CD4-positive, alpha-beta memory T cell (primary cell): ENCODE results near the gene PTPRM. TPM values are rescaled to one million over a fixed set of nuclear protein-coding genes. Genes with fewer than 3 reads are reported as not detected.

ENCODE experiments used
- CTCF ChIA-PET: fragments of 350-600 bp; sonication (Branson Sonifier 250); formaldehyde crosslinking; loops from one replicate; lab custom pipeline; 2021; ENCODE audit warnings: inconsistent platforms; ENCODE audit not compliant: partially characterized antibody; lab: Charles Lee
- POLR2A ChIA-PET: fragments of 350-600 bp; sonication (Branson Sonifier 250); formaldehyde crosslinking; loops from one replicate; lab custom pipeline; 2021; ENCODE audit not compliant: partially characterized antibody; lab: Charles Lee
- DNase-seq, 5 donors: peaks; one replicate each; pipeline versions ENCODE4 v3.0.0 to v3.0.0-alpha.2; 2020 to 2022; ENCODE audit warnings: mixed read lengths in 1 of 5
- H3K27ac ChIP-seq: one replicate; pipeline ENCODE4 v1.7.0; 2013; ENCODE audit warnings: low read depth, low read length
- H3K27me3 ChIP-seq: 2 replicates; pipeline ENCODE4 v1.7.0; 2013; ENCODE audit warnings: mild to moderate bottlenecking, low read length, moderate library complexity; ENCODE audit not compliant: insufficient read depth
- H3K36me3 ChIP-seq: 2 replicates; pipeline ENCODE4 v1.7.0; 2013; ENCODE audit warnings: mild to moderate bottlenecking, low read length, moderate library complexity; ENCODE audit not compliant: insufficient read depth
- H3K4me1 ChIP-seq: 2 replicates; pipeline ENCODE4 v1.7.0; 2013; ENCODE audit warnings: mild to moderate bottlenecking, low read length, moderate library complexity; ENCODE audit not compliant: insufficient read depth
- H3K4me3 ChIP-seq, 2 donors: one replicate each; pipeline ENCODE4 v1.7.0; 2013; ENCODE audit warnings: low read length in 2 of 2, mild to moderate bottlenecking in 1 of 2
- H3K9me3 ChIP-seq, 2 donors: one replicate each; pipeline ENCODE4 v1.7.0; 2013; ENCODE audit warnings: low read length in 2 of 2, control low read depth in 1 of 2; ENCODE audit not compliant: control insufficient read depth in 1 of 2
- H3K27ac Mint-ChIP-seq, 7 donors: one replicate each; pipeline ENCODE4 v1.8.0; 2020 to 2021; ENCODE audit warnings: mixed read lengths in 7 of 7, mild to moderate bottlenecking in 6 of 7, inconsistent platforms in 3 of 7, moderate library complexity in 3 of 7
- H3K27me3 Mint-ChIP-seq, 2 donors: one replicate each; pipeline ENCODE4 v1.8.0; 2020 to 2021; ENCODE audit warnings: mixed read lengths in 2 of 2
- H3K36me3 Mint-ChIP-seq, 2 donors: one replicate each; pipeline ENCODE4 v1.8.0; 2020 to 2021; ENCODE audit warnings: mixed read lengths in 2 of 2, inconsistent platforms in 1 of 2, mild to moderate bottlenecking in 1 of 2
- H3K4me1 Mint-ChIP-seq, 4 donors: one replicate each; pipeline ENCODE4 v1.8.0; 2020 to 2021; ENCODE audit warnings: mixed read lengths in 4 of 4, mild to moderate bottlenecking in 1 of 4
- H3K4me3 Mint-ChIP-seq, 8 donors: one replicate each; pipeline ENCODE4 v1.8.0; 2020 to 2021; ENCODE audit warnings: mixed read lengths in 8 of 8, mild to moderate bottlenecking in 7 of 8, moderate library complexity in 6 of 8, inconsistent platforms in 3 of 8
- H3K9me3 Mint-ChIP-seq, 8 donors: one replicate each; pipeline ENCODE4 v1.8.0; 2020 to 2021; ENCODE audit warnings: mixed read lengths in 8 of 8, mild to moderate bottlenecking in 5 of 8, inconsistent platforms in 3 of 8, moderate library complexity in 1 of 8
- intact Hi-C: fragments of 100-400 bp; cut with micrococcal nuclease; formaldehyde crosslinking; loops from one replicate; pipeline ENCODE4 v1.15.1; 2023
- polyA plus RNA-seq, 2 donors: library from polyadenylated mRNA; unstranded; fragments of 300-500 nt; fragmentation: Illumina TruSeq; gene quantifications; one replicate each; pipeline ENCODE4 v1.2.3, GENCODE V29; 2021
- total RNA-seq, 2 experiments: library from RNA; stranded (reverse); gene quantifications; one replicate each; pipeline ENCODE4 v1.2.3, GENCODE V29; 2021

Gene PTPRM
- total and polyA plus RNA-seq, 4 experiments from 2014 or later, result 6.7 to 20.1 (median 12.9) TPM

DNA sequence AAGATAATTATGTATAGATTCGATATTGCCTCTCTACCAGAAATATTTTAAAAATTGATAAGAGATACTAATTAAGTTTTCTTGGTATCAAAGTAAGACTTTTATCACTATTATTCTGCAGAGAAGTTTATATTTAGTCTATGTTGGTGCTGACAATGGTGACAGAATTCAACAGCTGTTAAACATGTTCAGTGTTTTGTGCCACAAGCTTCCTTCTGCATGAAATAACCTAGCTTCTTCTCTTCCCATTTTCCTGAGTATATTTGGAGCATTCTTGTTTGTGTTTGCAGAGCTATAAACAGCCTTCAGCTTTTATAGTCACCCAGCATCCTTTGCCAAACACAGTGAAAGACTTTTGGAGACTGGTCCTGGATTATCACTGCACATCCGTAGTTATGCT, 812.9 kb downstream of the PTPRM start:
- Histone ChIP-seq H3K27ac (no peak overlapping the region), H3K9me3 (no peaks in the 10 kb centered on the region), H3K4me3 (no peak overlapping the region), H3K4me1 (no peaks in the 10 kb centered on the region), H3K27me3 (no peaks in the 10 kb centered on the region), H3K36me3 (no peaks in the 10 kb centered on the region)
- no peaks in the 10 kb centered on the region for H3K4me1 Mint-ChIP-seq
- no peak overlapping the region for H3K4me3 Mint-ChIP-seq
- intact Hi-C loops, result no loop called here
- ChIA-PET POLR2A (no interaction called here), CTCF (interaction anchor here (0.7 to 1.0 kb wide), 2 partner anchors 9 to 15 kb away, joined by 3 to 4 read pairs; no protein-coding TSS in a partner anchor)
- no peak overlapping the region for H3K27ac Mint-ChIP-seq
- no peaks in the 10 kb centered on the region for H3K9me3 Mint-ChIP-seq
- H3K27me3 Mint-ChIP-seq, result no peaks in the 10 kb centered on the region
- H3K36me3 Mint-ChIP-seq, result peaks cover 0 to 6% of the 10 kb centered on the region in 2 donors
- DNase-seq, result no peak

DNA sequence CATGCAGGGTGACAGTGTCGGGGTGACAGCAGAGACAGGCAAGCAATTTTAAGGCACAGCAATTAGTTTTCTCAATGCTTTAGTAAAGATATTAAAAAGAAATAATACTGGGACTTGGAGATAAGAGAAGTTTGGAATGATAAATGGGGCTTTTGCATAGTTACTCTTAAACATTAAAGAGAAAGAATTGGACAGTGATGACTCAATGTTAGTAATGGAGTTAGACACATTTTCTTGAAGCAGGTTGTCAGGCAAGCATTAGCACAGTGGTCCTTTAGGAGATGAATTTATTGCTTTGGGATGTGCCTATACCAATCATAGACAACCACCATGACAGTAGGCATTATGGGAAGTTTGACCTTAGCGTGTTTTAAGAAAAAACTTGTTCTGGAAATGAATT, 813.8 kb downstream of the PTPRM start:
- no peak overlapping the region for H3K27ac Mint-ChIP-seq
- intact Hi-C loops, result no loop called here
- Histone ChIP-seq H3K36me3 (no peaks in the 10 kb centered on the region), H3K4me1 (no peaks in the 10 kb centered on the region), H3K27me3 (no peaks in the 10 kb centered on the region), H3K27ac (no peak overlapping the region), H3K4me3 (no peak overlapping the region), H3K9me3 (no peaks in the 10 kb centered on the region)
- no peaks in the 10 kb centered on the region for H3K9me3 Mint-ChIP-seq
- H3K4me3 Mint-ChIP-seq, result no peak overlapping the region
- CTCF ChIA-PET, result interaction anchor here (1.0 kb wide), 1 partner anchor 9 kb away, joined by 4 read pairs; no protein-coding TSS in a partner anchor
- H3K4me1 Mint-ChIP-seq, result no peaks in the 10 kb centered on the region
- POLR2A ChIA-PET, result no interaction called here
- peaks cover 4 to 9% of the 10 kb centered on the region in 2 donors for H3K36me3 Mint-ChIP-seq
- no peak for DNase-seq
- no peaks in the 10 kb centered on the region for H3K27me3 Mint-ChIP-seq

DNA sequence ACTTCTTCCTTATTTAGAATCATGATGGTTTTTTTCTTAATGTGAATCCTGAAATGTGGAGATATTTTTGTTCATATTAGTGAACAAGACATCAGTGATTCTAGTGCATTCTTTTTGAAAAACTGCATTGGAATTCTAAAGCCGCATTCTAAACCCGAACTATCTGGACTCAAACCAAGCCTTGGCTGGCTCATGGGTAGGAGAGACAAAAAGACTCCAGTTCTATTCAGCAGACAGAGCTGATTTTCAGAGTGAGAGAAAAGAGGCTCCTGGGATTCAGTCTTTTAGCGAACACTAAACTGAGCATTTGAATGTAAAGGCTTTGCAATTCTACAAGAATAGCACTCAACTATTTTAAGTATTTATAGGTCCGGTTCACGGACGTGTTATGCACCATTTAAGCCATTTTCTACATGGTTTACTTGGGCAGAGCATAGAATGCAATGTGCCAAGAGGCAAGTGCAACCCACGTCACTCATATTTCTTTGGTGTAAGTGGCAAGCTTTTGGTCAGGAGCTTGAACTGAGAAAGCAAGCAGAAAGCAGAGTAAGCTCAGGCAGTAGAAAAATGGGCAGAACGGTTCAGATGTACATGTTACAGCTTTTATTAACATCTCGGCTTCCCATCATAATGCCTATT, 814.8 kb downstream of the PTPRM start:
- Mint-ChIP-seq H3K9me3 (no peaks in the 10 kb centered on the region), H3K36me3 (peaks cover 10 to 13% of the 10 kb centered on the region in 2 donors), H3K27ac (no peak overlapping the region), H3K27me3 (no peaks in the 10 kb centered on the region), H3K4me3 (no peak overlapping the region), H3K4me1 (no peaks in the 10 kb centered on the region)
- CTCF ChIA-PET, result interaction anchor here (0.9 kb wide), 1 partner anchor 9 kb away, joined by 4 read pairs; no protein-coding TSS in a partner anchor
- no peak for DNase-seq
- POLR2A ChIA-PET, result no interaction called here
- no peaks in the 10 kb centered on the region for H3K27me3 ChIP-seq
- intact Hi-C loops, result no loop called here
- no peak overlapping the region for H3K4me3 ChIP-seq
- H3K27ac ChIP-seq, result no peak overlapping the region
- H3K9me3 ChIP-seq, result no peaks in the 10 kb centered on the region
- H3K4me1 ChIP-seq, result no peaks in the 10 kb centered on the region
- no peaks in the 10 kb centered on the region for H3K36me3 ChIP-seq

- CTCF ChIA-PET, result interaction anchor here (2.0 kb wide), 1 partner anchor 10 kb away, joined by 5 read pairs; no protein-coding TSS in a partner anchor
- Histone ChIP-seq H3K9me3 (no peaks in the 10 kb centered on the region), H3K36me3 (no peaks in the 10 kb centered on the region), H3K27me3 (no peaks in the 10 kb centered on the region), H3K4me3 (no peak overlapping the region), H3K4me1 (no peaks in the 10 kb centered on the region), H3K27ac (no peak overlapping the region)
- Mint-ChIP-seq H3K36me3 (peaks cover 9 to 11% of the 10 kb centered on the region in 2 donors), H3K4me3 (no peak overlapping the region), H3K27me3 (no peaks in the 10 kb centered on the region), H3K9me3 (no peaks in the 10 kb centered on the region), H3K4me1 (no peaks in the 10 kb centered on the region), H3K27ac (peak overlapping the region in 2 of 7 donors; percentile 16 to 60)
- no peak for DNase-seq
- POLR2A ChIA-PET, result no interaction called here
- intact Hi-C loops, result no loop called here
Observed at GRCh38 chr18:8385400-8385799, 818.3 kb downstream of the PTPRM start.

DNA sequence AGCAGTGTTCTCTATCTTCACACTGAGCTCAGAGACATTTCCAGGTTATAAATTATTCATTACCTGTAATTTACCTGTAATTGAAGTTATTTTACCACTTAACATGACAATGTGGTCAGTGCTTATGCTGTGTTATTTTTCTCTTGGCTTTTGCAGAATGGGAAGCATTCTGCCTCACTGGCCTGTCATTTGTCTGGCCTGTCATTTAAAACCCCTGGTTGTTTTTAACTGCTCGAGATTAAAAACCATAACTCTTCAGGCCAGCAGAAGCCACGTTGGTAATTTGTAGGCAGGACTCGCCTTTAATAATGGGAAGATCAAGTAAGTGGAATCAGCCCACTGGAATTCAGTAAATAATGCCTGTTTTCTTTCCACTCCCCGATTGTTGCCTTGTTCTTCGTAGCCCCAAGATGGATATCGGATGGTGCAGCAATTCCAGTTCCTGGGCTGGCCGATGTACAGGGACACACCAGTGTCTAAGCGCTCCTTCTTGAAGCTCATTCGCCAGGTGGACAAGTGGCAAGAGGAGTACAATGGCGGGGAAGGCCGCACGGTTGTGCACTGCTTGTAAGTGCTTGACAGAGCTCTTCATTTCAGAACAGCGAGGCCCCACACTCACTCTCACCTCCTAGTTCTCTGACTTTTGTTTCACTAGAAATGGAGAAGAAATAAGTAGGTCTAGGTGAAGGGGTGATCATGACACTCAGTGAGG, 819.7 kb downstream of the PTPRM start:
- CTCF ChIA-PET, result interaction anchor here (0.6 to 2.0 kb wide), 2 partner anchors 8 to 266 kb away, joined by 3 to 5 read pairs; no protein-coding TSS in a partner anchor
- H3K4me3 ChIP-seq, result no peak overlapping the region
- H3K27ac Mint-ChIP-seq, result no peak overlapping the region
- no peaks in the 10 kb centered on the region for H3K4me1 Mint-ChIP-seq
- POLR2A ChIA-PET, result no interaction called here
- no peaks in the 10 kb centered on the region for H3K27me3 ChIP-seq
- H3K4me1 ChIP-seq, result no peaks in the 10 kb centered on the region
- no peak overlapping the region for H3K4me3 Mint-ChIP-seq
- H3K27me3 Mint-ChIP-seq, result no peaks in the 10 kb centered on the region
- H3K9me3 ChIP-seq, result no peaks in the 10 kb centered on the region
- no peaks in the 10 kb centered on the region for H3K9me3 Mint-ChIP-seq
- H3K36me3 ChIP-seq, result no peaks in the 10 kb centered on the region
- intact Hi-C loops, result no loop called here
- H3K27ac ChIP-seq, result no peak overlapping the region
- DNase-seq, result no peak
- peaks cover 9 to 11% of the 10 kb centered on the region in 2 donors for H3K36me3 Mint-ChIP-seq

DNA sequence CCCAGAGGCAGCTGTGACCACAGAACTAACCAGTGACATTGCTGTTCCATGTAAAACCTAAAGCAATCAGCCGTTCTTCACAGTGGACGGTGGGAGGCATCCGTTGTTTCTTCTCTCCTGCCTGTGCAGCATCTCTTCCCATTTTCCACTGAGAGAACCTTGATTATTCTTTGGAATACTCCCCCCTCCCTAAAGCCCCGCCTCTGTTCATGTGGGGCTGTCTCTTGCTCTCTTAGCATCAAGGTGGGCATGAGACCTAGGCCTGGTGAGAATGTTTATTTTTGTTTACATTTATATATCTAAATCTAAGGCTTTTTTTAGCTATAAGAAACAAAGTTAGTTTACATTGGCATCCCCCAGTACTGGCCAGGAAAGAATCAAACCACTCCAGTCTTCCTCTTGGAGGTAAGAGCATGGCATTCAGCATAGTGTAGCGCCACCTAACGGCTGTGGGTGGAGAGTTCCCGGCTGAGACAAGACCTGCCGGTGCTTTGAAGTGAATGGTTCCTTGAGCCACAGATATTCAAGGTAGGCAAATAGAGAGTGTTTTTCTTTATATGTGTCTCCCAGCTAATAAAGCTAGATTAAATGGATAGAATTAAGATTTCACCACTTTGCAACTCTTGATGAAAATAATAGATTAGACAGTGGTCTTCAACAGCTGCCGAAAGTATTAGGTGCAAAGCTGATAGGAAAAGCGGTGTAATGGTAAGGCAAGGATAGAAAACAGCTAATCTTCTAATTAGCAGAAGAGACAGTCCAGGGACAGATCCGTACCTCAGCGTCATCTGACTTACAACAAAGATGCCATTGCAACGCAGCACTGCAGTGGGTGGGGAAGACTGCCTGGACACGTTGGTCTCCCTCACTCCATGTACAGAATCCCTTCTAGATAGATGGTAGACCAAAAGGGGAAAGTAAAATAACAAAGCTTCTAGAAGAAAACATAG, 822.5 kb downstream of the PTPRM start:
- H3K36me3 Mint-ChIP-seq, result peaks cover 10 to 11% of the 10 kb centered on the region in 2 donors

More for the DNA sequence above, 822.5 kb downstream of the PTPRM start:
- POLR2A ChIA-PET, result no interaction called here
- intact Hi-C loops, result no loop called here
- no peaks in the 10 kb centered on the region for H3K36me3 ChIP-seq
- peak in 1 of 5 donors; percentile 22 for DNase-seq
- H3K9me3 ChIP-seq, result no peaks in the 10 kb centered on the region
- no peaks in the 10 kb centered on the region for H3K27me3 ChIP-seq
- no peak overlapping the region for H3K4me3 Mint-ChIP-seq
- H3K4me3 ChIP-seq, result no peak overlapping the region
- no peak overlapping the region for H3K27ac ChIP-seq
- H3K4me1 ChIP-seq, result no peaks in the 10 kb centered on the region
- no peaks in the 10 kb centered on the region for H3K27me3 Mint-ChIP-seq
- H3K4me1 Mint-ChIP-seq, result no peaks in the 10 kb centered on the region
- no peaks in the 10 kb centered on the region for H3K9me3 Mint-ChIP-seq
- no peak overlapping the region for H3K27ac Mint-ChIP-seq
- CTCF ChIA-PET, result interaction anchor here (1.0 to 1.1 kb wide), 2 partner anchors 9 to 11 kb away, joined by 4 read pairs; no protein-coding TSS in a partner anchor
